SK-N-SH treated with all-trans-retinoic acid at 6 μM for 48 hours (cell line): ENCODE results near the gene GLIS2.

ENCODE experiments used
- ATAC-seq: fragments of 200-7000 bp; cut with Tn5 transposase; 3 replicates; pipeline ENCODE4 v1.9.1; 2020; ENCODE audit warnings: mild to moderate bottlenecking, moderate library complexity
- ARNTL ChIP-seq: fragments of 450-650 bp; formaldehyde crosslinking; IDR thresholded peaks from 2 replicates; pipeline ENCODE4 v1.5.0; 2020; ENCODE audit warnings: low read depth, mild to moderate bottlenecking, moderate library complexity, borderline replicate concordance
- BACH2 ChIP-seq: fragments of 250-450 bp; sonication (Bioruptor Pico); IDR thresholded peaks from 2 replicates; pipeline ENCODE4 v1.9.0; 2021; ENCODE audit warnings: mild to moderate bottlenecking, borderline replicate concordance
- CREB5 ChIP-seq: fragments of 250-450 bp; sonication (Bioruptor Pico); IDR thresholded peaks from 2 replicates; pipeline ENCODE4 v1.5.1; 2020; ENCODE audit warnings: low read depth, mild to moderate bottlenecking, moderate library complexity
- CSDC2 ChIP-seq: fragments of 250-450 bp; sonication (Bioruptor Pico); IDR thresholded peaks from 2 replicates; pipeline ENCODE4 v1.5.0; 2020; ENCODE audit warnings: mild to moderate bottlenecking, moderate library complexity
- CSRNP3 ChIP-seq: fragments of 250-450 bp; sonication (Bioruptor Pico); IDR thresholded peaks from 2 replicates; pipeline ENCODE4 v1.5.1; 2021; ENCODE audit warnings: mild to moderate bottlenecking, moderate library complexity
- ESRRG ChIP-seq: fragments of 250-450 bp; sonication (Bioruptor Pico); IDR thresholded peaks from 2 replicates; pipeline ENCODE4 v1.6.1; 2021; ENCODE audit warnings: mild to moderate bottlenecking
- GLIS3 ChIP-seq: fragments of 250-450 bp; sonication (Bioruptor Pico); IDR thresholded peaks from 2 replicates; pipeline ENCODE4 v1.5.0; 2020; ENCODE audit warnings: mild to moderate bottlenecking, moderate library complexity
- OSR1 ChIP-seq: fragments of 250-450 bp; sonication (Bioruptor Pico); IDR thresholded peaks from 2 replicates; pipeline ENCODE4 v1.8.0; 2022; ENCODE audit warnings: moderate library complexity, mild to moderate bottlenecking, inconsistent platforms
- PATZ1 ChIP-seq: fragments of 250-450 bp; sonication (Bioruptor Pico); IDR thresholded peaks from 2 replicates; pipeline ENCODE4 v1.8.0; 2020; ENCODE audit warnings: mild to moderate bottlenecking, moderate library complexity, borderline replicate concordance
- POU6F1 ChIP-seq: fragments of 250-450 bp; sonication (Bioruptor Pico); IDR thresholded peaks from 2 replicates; pipeline ENCODE4 v1.8.0; 2021; ENCODE audit warnings: low read depth, mild to moderate bottlenecking, moderate library complexity, borderline replicate concordance
- PPARA ChIP-seq: fragments of 250-450 bp; sonication (Bioruptor Pico); IDR thresholded peaks from 2 replicates; pipeline ENCODE4 v1.5.0; 2020; ENCODE audit warnings: mild to moderate bottlenecking, borderline replicate concordance
- RARB ChIP-seq: fragments of 250-450 bp; sonication (Bioruptor Pico); IDR thresholded peaks from 2 replicates; pipeline ENCODE4 v1.8.0; 2021; ENCODE audit warnings: mild to moderate bottlenecking, moderate library complexity
- SNAI2 ChIP-seq: fragments of 250-450 bp; sonication (Bioruptor Pico); IDR thresholded peaks from 2 replicates; pipeline ENCODE4 v1.5.0; 2020; ENCODE audit warnings: mild to moderate bottlenecking, moderate library complexity
- TCF4 ChIP-seq: fragments of 250-450 bp; sonication (Bioruptor Pico); IDR thresholded peaks from 2 replicates; pipeline ENCODE4 v1.8.0; 2021; ENCODE audit warnings: mild to moderate bottlenecking, moderate library complexity, borderline replicate concordance
- TOX ChIP-seq: fragments of 250-450 bp; sonication (Bioruptor Pico); IDR thresholded peaks from 2 replicates; pipeline ENCODE4 v1.8.0; 2021; ENCODE audit warnings: mild to moderate bottlenecking, moderate library complexity, borderline replicate concordance
- ZC3H10 ChIP-seq: fragments of 250-450 bp; sonication (Bioruptor Pico); IDR thresholded peaks from 2 replicates; pipeline ENCODE4 v1.5.1; 2021; ENCODE audit warnings: mild to moderate bottlenecking, moderate library complexity
- ZFP3 ChIP-seq: fragments of 250-450 bp; sonication (Bioruptor Pico); IDR thresholded peaks from 2 replicates; pipeline ENCODE4 v1.5.0; 2020; ENCODE audit warnings: mild to moderate bottlenecking, moderate library complexity
- ZFP30 ChIP-seq: fragments of 450-650 bp; formaldehyde crosslinking; IDR thresholded peaks from 2 replicates; pipeline ENCODE4 v1.5.0; 2022; ENCODE audit warnings: mild to moderate bottlenecking, moderate library complexity
- ZNF565 ChIP-seq: fragments of 450-650 bp; formaldehyde crosslinking; conservative IDR thresholded peaks from 2 replicates; pipeline ENCODE4 v1.5.0; 2020; ENCODE audit warnings: low read depth, mild to moderate bottlenecking, moderate library complexity
- ZNF70 ChIP-seq: fragments of 450-650 bp; formaldehyde crosslinking; IDR thresholded peaks from 2 replicates; pipeline ENCODE4 v1.5.0; 2020; ENCODE audit warnings: mild to moderate bottlenecking, moderate library complexity
- ZNF8 ChIP-seq: fragments of 450-650 bp; formaldehyde crosslinking; IDR thresholded peaks from 2 replicates; pipeline ENCODE4 v1.5.0; 2020; ENCODE audit warnings: mild to moderate bottlenecking, moderate library complexity

The GLIS2 gene

GRCh38 chr16:4376126-4376892 lies 60.4 kb downstream of the GLIS2 start:
- no peak for TF ChIP-seq ESRRG (CRISPR knock-in tag)
- TF ChIP-seq ZFP30 = no peak
- 0 out of 2 replicates have a peak, but pooled peaks have one; percentile 17 for TF ChIP-seq ZFP3 (CRISPR knock-in tag)
- no peak for TF ChIP-seq GLIS3 (CRISPR knock-in tag)
- ATAC-seq = peak; percentile 60

GRCh38 chr16:4376893-4377572 lies 61.2 kb downstream of the GLIS2 start:
- no peak for TF ChIP-seq RARB (CRISPR knock-in tag)
- TF ChIP-seq ZNF565 (CRISPR knock-in tag) = no peak
- TF ChIP-seq CSRNP3 (CRISPR knock-in tag) = no peak
- no peak for TF ChIP-seq TOX (CRISPR knock-in tag)
- no peak for TF ChIP-seq PATZ1 (CRISPR knock-in tag)
- no peak for TF ChIP-seq OSR1 (CRISPR knock-in tag)
- TF ChIP-seq PPARA (CRISPR knock-in tag) = no peak
- no peak for TF ChIP-seq ZFP3 (CRISPR knock-in tag)
- no peak for TF ChIP-seq GLIS3 (CRISPR knock-in tag)
- no peak for TF ChIP-seq SNAI2 (CRISPR knock-in tag)
- no peak for TF ChIP-seq BACH2 (CRISPR knock-in tag)
- TF ChIP-seq TCF4 (CRISPR knock-in tag) = no peak
- no peak for TF ChIP-seq ZFP30
- TF ChIP-seq CSDC2 (CRISPR knock-in tag) = no peak
- TF ChIP-seq ZNF8 (CRISPR knock-in tag) = no peak
- TF ChIP-seq ZC3H10 (CRISPR knock-in tag) = no peak
- TF ChIP-seq ZNF70 (CRISPR knock-in tag) = no peak
- no peak for TF ChIP-seq ARNTL (CRISPR knock-in tag)
- TF ChIP-seq CREB5 = no peak
- TF ChIP-seq POU6F1 = no peak
- ATAC-seq = no peak

GRCh38 chr16:4377573-4378154 lies 61.8 kb downstream of the GLIS2 start:
- no peak for TF ChIP-seq RARB (CRISPR knock-in tag)
- TF ChIP-seq POU6F1 = no peak
- no peak for TF ChIP-seq ZNF565 (CRISPR knock-in tag)
- no peak for TF ChIP-seq TCF4 (CRISPR knock-in tag)
- TF ChIP-seq CSRNP3 (CRISPR knock-in tag) = no peak
- TF ChIP-seq TOX (CRISPR knock-in tag) = no peak
- TF ChIP-seq SNAI2 (CRISPR knock-in tag) = no peak
- TF ChIP-seq PATZ1 (CRISPR knock-in tag) = no peak

More at GRCh38 chr16:4377573-4378154, 61.8 kb downstream of the GLIS2 start:
- ATAC-seq = no peak
